GM11168 (cell line): ENCODE results near the gene AAGAB.
"Not testable (repeated sequence)": the region's sequence is repeated elsewhere in the genome, so short reads cannot be mapped to it uniquely, and the experiment has no call there.

Source experiments
- in situ Hi-C: fragments of 300-500 bp; cut with MboI; formaldehyde crosslinking; loops from one replicate; pipeline ENCODE4 v1.12.0; 2022; ENCODE audit warnings: low sequenced_read_pairs; ENCODE audit not compliant: unreplicated experiment

AAGAB gene

DNA sequence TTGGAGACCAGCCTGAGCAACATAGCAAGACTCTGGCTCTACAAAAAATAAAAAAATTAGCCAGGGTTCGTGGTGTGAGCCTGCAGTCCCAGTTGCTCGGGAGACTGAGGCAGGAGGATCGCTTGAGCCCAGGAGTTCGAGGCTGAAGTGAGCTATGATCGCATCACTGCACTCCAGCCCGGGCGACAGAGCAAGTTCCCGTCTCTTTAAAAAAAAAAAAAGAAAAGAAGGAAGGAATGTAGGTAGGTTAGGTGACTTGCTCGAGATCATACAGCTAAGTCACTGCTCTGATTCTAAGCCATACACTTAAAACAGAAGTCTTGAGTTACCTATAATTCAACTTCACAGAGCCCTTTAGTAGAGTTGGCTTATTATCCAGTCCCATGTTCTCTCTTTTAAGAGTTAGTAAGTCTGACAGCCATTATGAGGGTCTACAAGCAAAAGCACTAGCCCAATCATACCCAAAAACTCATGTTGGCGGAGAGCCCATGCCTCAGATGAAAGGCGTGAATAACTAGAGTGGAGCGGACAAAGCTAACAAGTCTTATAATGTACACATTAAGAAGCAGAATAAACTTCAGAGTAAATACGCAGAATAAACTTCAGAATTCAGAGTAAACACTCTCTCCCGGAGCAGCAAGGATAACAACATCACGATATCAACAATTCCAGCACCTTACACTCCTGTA lies 768 bp downstream of the AAGAB start:
- in situ Hi-C loops, result no loop called here

DNA sequence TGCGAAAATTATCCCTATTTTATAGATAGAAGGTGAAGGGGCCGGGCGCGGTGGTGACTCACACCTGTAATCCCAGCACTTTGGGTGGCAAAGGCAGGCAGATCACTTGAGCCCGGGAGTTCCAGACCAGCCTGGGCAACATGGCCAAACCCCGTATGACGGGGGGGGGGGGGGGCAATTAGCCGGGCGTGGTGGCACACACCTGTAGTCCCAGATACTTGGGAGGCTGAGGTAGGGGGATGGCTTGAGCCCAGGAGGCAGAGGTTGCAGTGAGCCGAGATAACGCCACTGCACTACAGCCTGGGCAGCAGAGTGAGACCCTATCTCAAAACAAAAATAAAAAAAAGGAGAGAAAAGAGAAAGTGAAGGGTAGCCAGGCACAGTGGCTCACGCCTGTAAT lies 1.4 kb downstream of the AAGAB start:
- in situ Hi-C loops, result no loop called here

DNA sequence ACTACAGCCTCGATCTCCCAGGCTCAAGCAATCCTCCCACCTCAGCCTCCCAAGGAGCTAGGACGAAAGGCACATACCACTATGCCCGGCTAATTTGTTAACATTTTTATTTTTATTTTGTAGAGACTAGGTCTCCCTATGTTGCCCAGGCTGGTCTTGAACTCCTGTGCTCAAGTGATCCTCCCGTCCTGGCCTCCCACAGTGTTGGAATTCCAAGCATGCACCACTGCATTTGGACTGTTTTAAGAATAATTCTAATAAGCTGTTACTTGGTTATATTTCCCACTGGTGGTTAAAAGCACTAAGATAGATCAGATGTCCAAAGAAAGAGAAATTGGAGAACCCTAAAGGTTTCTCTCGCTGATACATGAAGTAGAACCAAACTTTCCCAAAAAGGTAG lies 3.1 kb downstream of the AAGAB start:
- in situ Hi-C loops, result no loop called here

DNA sequence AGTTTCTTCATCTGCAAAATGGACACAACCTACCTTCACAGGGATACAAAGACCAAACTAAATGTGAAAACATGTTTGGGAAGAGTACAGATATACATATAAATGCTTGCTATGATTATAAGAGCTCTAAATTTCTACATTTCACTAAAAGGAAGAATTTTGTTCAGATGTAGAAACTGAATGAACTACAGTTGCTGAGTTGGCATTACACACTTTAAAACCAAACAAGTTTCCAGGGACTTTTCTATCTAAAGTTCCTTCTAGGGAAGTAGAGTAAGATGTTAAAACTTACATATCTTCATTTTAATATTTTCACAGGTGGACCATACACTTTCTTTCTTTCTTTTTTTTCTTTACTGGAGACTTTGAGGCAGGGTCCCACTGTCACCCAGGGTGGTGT lies 4.6 kb downstream of the AAGAB start:
- in situ Hi-C loops, result no loop called here

DNA sequence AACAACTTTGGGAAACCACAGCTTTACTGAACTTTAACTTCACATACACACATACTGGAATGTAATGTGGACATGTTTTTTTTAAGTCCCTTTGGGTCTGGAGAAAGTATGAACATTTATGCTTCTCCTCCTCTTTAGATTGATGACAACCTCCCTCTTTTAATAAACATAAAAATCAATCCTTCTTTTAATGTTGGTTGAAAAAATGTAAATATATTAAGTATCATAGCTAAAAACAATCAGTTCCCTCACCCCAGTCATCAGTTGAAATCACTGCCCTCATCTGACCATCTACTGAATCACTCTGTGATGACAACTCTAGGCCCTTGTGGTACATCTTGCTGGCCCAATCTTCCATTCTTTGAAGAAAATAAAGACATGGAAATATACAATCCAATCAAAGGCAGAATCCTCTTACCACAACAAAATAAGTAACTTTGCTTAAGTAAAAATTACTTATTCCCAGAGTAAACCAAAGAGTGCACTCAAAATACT lies 6.4 kb downstream of the AAGAB start:
- in situ Hi-C loops, result no loop called here

DNA sequence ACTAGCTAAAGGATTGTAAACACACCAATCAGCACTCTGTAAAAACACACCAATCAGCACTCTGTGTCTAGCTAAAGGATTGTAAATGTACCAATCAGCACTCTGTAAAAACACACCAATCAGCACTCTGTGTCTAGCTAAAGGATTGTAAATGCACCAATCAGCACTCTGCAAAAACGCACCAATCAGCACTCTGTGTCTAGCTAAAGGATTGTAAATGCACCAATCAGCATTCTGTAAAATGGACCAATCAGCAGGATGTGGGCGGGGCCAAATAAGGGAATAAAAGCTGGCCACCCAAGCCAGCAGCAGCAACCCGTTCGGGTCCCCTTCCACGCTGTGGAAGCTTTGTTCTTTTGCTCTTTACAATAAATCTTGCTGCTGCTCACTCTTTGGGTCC lies 7.9 kb downstream of the AAGAB start:
- in situ Hi-C loops, result not testable (repeated sequence)

DNA sequence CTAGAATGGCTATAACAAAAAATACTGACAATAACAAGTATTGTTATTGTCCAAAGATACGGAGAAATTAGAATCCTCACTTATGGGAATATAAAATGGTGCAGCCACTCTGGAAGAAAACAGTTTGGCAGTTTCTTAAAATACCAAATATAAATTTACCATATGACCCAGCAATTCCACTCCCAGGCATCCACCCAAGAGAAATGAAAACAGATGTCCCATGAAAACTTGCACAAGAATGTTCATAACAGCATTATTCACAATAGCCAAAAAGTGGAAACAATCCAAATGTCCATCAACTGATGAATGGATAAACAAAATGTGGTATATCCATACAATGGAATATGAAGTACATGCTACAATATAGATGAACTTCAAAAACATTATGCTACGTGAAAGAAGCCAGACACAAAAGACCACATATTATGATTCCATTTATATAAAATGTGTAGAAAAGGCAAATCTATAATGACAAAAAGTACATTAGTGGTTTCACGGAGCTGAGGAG lies 9.4 kb downstream of the AAGAB start:
- in situ Hi-C loops, result no loop called here

DNA sequence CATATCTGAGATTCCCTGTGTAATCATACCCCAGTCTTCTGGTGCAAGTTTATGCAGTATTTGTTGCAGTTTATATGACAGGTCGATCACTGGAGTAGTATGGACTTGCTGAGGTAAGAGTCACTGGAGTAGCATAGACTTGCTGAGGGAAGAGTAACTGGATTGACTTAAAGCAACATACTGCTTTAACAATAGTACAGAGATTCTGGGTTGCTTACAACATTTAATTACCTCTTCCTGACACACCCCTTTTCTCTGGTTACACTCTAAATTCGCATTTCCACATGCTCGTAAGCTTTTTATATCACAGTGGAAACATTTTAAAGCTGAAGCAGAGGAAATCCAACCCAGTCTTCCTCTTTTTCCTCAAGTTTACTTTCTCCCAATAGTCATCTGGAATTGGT lies 11.8 kb downstream of the AAGAB start:
- in situ Hi-C loops, result no loop called here

DNA sequence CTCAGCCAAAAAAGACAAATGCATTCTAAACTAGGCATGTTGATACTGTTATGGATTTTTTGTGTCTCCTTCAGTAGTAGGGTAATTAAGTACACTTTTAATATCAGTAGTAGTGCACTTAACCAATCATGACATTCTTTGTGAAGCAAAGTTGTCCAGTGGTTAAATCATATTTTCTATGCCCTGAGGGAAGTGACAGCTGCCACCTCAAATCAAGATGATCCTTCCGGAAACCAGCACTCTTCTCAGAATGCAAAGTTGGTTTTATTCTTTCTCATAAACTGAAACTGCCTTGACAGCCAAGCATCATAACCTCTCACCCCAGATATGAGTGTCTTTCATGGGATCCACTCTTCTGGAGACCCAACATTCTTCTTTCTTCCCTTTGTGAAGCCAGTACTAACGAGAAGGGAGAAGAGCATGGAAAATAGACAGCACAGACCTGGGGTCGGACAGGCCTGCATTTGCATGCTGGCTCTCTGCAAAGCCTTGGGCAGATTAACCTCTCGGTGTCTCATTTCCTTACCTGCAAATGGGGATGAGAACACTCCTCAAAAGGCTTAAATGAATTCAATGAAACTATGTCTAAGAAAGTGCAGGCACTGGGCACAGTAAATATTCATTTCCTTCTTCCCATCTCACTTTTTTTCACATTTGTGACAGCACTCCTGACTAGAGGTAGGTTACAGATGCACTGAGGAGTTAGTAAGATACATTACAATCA lies 13.2 kb downstream of the AAGAB start:
- in situ Hi-C loops, result no loop called here

DNA sequence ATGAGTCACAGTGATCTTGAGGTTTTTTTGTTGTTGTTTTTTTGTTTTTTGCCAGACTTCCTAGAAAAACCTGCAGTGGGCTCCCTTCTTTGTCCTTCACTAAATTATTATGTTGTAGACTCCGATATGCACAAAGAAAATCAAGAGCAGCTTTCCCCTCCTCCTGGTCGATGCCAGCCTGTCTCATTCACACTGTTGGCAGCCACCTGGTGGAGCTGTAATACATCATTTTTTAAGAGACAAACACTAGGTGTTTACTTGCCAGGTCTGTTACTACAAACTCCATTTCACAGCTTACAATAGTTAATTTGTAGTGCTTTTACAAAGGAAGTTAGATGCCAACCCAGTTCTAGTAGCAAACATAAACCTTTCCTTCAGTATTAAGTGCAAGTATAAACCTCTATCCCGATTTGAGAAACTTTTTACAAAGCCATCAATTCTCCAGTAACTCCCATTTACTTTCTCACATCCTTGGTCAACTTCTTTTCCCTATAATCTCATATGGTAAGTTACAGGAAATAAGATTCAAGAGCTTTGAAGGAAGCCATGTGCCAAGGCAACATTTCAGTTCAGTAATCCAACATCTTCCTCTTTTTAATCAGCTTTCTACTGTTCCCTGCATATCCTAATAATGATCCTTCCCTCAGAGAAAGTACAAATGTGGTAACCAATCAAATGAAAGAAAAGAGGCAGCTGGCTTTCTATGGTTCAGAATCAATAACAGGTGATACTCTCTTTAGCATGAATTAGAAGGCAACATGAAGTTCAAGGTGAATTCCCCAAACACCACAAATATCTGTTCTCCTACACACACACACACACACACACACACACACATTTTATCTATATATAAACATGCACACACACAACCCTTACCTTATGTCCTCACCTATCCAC lies 14.0 kb downstream of the AAGAB start:
- in situ Hi-C loops, result no loop called here

DNA sequence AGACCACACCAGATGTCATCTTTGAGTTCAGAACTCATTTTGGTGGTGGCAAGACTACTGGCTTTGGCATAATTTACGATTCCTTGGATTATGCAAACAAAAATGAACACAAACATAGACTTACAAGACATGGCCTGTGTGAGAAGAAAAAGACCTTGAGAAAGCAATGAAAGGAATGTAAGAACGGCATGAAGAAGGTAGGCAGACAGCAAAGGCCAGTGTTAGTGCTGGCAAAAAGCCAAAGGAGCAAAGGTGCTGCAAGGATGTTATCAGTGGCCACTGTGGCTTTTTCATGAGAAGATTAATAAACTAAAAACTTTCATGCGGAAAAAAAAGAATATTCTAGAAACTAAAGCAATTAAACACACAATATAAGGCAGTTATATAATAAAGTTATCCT lies 21.9 kb downstream of the AAGAB start:
- in situ Hi-C loops, result no loop called here

DNA sequence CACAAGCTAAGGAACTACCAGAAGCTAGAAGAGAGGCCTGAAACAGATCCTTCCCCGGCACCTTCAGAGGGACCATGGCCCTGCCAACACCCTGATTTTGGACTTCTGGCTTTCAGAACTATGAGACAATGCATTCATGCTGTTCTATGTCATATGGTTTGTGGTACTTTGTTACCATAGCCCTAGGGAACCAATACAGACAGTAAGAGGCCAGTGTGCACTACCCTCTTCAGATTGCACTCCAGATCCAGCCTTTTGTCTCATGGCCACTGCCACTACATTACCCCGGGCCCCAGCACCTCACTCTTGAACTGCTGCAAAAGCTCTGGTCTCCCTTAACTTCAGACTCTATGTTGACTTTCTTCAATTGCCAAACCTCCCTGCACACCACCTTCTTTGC lies 24.0 kb downstream of the AAGAB start:
- in situ Hi-C loops, result no loop called here

DNA sequence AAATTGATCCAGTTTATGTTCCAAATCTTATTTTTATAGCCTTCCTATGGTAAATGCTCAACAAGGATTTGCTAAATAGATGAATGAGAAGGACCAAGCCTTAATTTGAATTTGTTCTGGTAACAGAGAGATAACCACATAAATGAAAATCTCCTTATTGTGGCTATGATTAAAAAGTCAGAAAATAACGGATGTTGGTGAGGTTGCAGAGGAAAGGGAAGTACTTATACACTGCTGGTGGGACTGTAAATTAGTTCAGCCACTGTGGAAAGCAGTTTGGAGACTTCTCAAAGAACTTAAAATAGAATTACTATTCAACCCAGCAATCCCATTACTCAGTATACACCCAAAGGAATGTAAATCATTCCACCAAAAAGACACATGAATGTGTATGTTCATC lies 26.2 kb downstream of the AAGAB start:
- in situ Hi-C loops, result no loop called here

DNA sequence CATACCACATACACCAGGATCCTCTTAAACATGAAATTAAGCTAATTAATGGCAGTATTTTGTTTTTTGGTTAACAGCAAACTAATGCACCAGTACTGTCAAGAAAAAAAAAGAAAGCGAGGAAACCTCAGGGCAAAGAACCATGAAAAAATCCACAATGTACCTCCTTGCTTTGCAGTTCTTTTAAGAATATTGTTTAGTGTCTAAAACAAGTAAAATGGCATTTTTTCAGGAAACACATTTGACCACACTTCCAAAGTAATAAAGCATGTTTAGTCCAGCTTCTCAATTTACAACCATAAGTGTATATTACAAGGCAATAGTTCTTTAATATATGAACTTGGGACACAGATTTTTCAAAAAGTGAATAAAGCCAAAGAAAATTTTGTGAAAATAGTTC lies 26.6 kb downstream of the AAGAB start:
- in situ Hi-C loops, result no loop called here

DNA sequence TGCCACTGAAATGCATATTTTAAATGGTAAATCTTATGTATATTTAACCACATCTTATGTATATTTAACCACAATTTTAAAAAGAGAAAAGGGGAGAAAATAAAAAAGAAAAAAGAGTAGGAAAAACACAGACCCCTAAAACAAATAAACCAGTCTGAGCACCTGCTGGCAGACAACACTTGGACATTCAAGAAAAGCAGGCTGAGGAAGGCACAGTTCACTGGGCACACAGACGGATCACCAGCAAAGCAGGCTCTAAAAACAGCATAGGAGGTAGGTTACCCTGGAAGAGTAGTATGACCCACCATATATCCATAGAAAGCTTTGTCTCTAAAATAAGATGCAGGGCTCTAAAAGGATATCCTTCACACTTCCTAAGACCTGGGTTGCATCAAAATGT lies 27.0 kb downstream of the AAGAB start:
- in situ Hi-C loops, result no loop called here

DNA sequence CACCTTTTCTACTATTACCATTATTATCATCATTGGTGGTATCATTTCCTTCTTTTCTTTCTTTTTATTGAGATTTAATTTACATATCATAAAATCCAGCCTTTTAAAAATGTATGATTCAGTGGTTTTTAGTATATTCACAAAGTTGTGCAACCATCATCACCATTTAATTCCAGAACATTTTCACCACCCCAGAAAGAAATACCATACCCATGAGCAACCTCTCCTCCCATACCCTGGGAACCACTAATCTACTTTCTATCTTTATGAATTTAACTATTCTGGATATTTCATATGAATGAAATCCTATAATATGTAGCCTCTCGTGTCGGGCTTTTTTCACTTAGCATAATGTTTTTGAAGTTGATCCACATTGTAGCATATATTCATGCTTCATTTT lies 29.1 kb downstream of the AAGAB start:
- in situ Hi-C loops, result no loop called here

DNA sequence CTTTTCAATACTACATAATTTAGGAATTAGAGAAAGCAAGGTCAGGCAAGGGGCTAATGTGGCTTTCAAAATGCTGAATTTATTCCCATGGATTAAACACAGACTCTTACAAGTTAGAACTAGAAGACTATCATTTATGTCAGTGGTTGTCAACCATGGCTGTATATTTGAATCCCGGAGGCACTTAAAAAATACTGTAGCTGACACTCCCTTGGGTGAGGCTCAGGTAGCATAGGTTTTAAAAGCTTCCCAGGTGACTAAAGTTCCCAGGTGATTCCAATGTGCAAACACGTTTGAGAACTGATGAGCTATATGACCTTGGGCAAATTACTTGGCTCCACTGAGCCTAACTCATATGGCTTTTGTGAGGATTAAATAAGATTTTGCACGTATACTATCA lies 29.6 kb downstream of the AAGAB start:
- in situ Hi-C loops, result no loop called here

DNA sequence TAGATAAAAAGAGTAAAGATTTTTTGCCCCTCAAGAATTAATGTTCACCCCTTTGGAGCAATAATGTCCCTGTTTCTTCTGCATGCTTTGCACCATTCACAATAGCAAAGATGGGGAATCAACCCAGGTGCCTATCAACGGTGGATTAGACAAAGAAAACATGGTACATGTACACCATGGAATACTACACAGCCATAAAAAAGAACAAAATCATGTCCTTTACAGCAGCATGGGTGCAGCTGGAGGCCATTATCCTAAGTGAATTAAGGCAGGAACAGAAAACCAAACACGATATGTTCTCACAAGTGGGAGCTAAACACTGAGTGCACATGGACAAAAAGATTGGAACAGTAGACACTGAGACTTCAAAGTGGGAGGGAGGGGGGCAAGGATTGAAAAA lies 35.2 kb downstream of the AAGAB start:
- in situ Hi-C loops, result no loop called here

DNA sequence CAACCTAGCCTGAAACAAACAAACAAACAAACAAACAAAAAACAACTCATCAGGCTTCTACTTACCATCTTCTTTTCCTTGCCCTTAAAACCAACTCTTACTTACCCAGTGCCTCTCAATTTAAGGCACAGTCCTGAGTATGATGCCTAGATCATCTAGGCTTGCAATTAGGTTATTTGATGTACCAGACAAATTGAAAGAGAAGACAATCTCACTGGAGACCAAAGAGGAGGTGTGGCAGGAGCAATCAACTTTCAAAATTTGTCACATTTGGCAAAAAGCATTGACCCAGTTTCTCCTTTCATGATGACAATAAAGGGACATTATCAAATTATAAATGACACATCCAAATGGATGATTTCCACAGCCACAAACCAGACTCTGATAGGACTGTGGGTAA lies 36.0 kb downstream of the AAGAB start:
- in situ Hi-C loops, result no loop called here

DNA sequence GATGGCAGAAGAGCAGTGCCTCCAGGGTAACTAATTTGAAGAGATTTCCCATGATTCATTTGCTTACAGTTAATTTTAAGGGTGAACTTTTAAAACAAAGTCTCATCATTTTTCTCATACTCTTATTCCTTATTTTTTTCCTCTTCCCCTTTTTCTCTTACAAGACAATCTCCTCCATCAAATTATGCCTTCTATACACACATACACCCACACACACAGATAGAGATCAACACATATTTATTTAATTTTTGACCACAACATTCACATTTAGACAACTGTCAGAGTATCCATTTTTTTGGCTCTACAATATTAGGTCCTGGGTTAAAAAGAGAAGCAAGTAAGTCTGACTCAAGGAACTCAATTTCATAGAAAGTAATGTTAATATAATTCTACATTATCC lies 37.6 kb downstream of the AAGAB start:
- in situ Hi-C loops, result no loop called here

DNA sequence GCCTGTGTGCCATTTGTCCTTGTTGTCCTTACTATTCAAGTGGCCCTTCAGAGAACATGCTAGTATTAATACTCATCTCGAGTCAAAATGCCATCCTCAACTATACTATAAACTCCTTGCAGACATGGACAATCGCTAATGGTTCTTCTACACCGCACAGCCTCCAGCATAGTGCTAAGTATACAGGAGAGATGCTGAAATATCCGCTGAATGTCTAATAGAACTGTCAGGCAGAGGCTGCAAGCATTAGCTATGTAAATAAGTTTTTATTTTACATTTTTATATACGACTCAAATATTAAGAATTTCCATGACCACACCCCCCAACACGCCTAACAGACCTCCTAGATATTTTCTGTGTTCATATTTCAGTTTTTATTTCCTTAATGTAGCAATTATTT lies 39.4 kb downstream of the AAGAB start:
- in situ Hi-C loops, result no loop called here
